ENCODE results near the gene BCOR.

DNA sequence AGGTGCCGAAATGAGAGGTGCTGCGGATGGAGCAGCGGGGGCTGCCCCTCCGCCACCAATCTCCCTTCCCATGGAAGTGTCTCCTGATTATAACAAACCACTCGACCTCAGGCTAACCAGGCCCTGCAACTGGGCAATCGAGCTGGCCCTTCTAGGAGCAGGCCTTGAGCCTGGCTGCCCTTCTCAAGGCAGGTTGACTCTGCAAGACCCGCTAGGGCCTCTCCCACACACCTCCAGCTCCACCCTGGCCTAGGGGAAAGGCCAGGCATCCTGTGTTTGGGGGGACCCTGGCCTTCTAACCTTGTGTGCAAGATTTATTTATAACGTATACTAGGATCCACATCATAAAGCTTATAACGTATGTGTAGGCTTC lies 3.7 kb upstream of the BCOR start:
- TF ChIP-seq TCF12 (IDR thresholded peaks at IDR 0.05; ENCODE audit: low read depth) (no peak), EGR1 (IDR thresholded peaks at IDR 0.05) (no peak), CREB1 (IDR thresholded peaks at IDR 0.05; ENCODE audit: low read depth) (no peak), TAF1 (IDR thresholded peaks at IDR 0.05; ENCODE audit: low read depth) (no peak), EP300 (IDR thresholded peaks at IDR 0.05; ENCODE audit: borderline replicate concordance) (no peak), RAD21 (IDR thresholded peaks at IDR 0.05; ENCODE audit: low read depth) (no peak), TEAD4 (IDR thresholded peaks at IDR 0.05) (no peak), YY1 (IDR thresholded peaks at IDR 0.05; ENCODE audit: low read depth) (no peak), CEBPB (IDR thresholded peaks at IDR 0.05) (no peak), FOXM1 (IDR thresholded peaks at IDR 0.05; ENCODE audit: borderline replicate concordance, low read depth) (no peak), NFIC (IDR thresholded peaks at IDR 0.05) (no peak)
- TF ChIP-seq, protein P1, sequence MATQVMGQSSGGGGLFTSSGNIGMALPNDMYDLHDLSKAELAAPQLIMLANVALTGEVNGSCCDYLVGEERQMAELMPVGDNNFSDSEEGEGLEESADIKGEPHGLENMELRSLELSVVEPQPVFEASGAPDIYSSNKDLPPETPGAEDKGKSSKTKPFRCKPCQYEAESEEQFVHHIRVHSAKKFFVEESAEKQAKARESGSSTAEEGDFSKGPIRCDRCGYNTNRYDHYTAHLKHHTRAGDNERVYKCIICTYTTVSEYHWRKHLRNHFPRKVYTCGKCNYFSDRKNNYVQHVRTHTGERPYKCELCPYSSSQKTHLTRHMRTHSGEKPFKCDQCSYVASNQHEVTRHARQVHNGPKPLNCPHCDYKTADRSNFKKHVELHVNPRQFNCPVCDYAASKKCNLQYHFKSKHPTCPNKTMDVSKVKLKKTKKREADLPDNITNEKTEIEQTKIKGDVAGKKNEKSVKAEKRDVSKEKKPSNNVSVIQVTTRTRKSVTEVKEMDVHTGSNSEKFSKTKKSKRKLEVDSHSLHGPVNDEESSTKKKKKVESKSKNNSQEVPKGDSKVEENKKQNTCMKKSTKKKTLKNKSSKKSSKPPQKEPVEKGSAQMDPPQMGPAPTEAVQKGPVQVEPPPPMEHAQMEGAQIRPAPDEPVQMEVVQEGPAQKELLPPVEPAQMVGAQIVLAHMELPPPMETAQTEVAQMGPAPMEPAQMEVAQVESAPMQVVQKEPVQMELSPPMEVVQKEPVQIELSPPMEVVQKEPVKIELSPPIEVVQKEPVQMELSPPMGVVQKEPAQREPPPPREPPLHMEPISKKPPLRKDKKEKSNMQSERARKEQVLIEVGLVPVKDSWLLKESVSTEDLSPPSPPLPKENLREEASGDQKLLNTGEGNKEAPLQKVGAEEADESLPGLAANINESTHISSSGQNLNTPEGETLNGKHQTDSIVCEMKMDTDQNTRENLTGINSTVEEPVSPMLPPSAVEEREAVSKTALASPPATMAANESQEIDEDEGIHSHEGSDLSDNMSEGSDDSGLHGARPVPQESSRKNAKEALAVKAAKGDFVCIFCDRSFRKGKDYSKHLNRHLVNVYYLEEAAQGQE (IDR thresholded peaks at IDR 0.05; ENCODE audit: low read depth): no peak
- TF ChIP-seq, protein P2, sequence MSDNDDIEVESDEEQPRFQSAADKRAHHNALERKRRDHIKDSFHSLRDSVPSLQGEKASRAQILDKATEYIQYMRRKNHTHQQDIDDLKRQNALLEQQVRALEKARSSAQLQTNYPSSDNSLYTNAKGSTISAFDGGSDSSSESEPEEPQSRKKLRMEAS (IDR thresholded peaks at IDR 0.05): no peak

All from Ishikawa (cell line).